Endothelial cell of umbilical vein (primary cell): ENCODE measurements around the gene PYY.

ENCODE experiments used
- EZH2 ChIP-seq: IDR thresholded peaks from 2 replicates; pipeline ENCODE4 v1.6.1; 2012; ENCODE audit warnings: borderline replicate concordance, low read depth, mild to moderate bottlenecking, moderate library complexity, low read length, inconsistent platforms; ENCODE audit not compliant: severe bottlenecking
- JUN ChIP-seq: IDR thresholded peaks from 2 replicates; pipeline ENCODE4 v1.6.1; 2011; ENCODE audit warnings: borderline replicate concordance, low read depth; ENCODE audit not compliant: insufficient read length, insufficient read depth
- POLR2A ChIP-seq: IDR thresholded peaks from 2 replicates; pipeline ENCODE4 v1.6.1; 2012; ENCODE audit warnings: low read depth, mild to moderate bottlenecking, control low read depth, low read length
- TF ChIP-seq, protein P1 (sequence below), 2 donors: IDR thresholded peaks; 1 replicate in 1 of 2; 2 replicates in 1 of 2; pipeline ENCODE4 v1.5.1; 2011; ENCODE audit warnings: low read length in 2 of 2, mild to moderate bottlenecking in 2 of 2, moderate library complexity in 2 of 2, control low read depth in 1 of 2, inconsistent platforms in 1 of 2, low read depth in 1 of 2; ENCODE audit not compliant: insufficient read depth in 1 of 2; ENCODE audit errors: extremely low read depth in 1 of 2
- TF ChIP-seq, protein P2 (sequence below): IDR thresholded peaks from 2 replicates; pipeline ENCODE4 v1.6.1; 2011; ENCODE audit not compliant: insufficient read depth, insufficient read length

DNA sequence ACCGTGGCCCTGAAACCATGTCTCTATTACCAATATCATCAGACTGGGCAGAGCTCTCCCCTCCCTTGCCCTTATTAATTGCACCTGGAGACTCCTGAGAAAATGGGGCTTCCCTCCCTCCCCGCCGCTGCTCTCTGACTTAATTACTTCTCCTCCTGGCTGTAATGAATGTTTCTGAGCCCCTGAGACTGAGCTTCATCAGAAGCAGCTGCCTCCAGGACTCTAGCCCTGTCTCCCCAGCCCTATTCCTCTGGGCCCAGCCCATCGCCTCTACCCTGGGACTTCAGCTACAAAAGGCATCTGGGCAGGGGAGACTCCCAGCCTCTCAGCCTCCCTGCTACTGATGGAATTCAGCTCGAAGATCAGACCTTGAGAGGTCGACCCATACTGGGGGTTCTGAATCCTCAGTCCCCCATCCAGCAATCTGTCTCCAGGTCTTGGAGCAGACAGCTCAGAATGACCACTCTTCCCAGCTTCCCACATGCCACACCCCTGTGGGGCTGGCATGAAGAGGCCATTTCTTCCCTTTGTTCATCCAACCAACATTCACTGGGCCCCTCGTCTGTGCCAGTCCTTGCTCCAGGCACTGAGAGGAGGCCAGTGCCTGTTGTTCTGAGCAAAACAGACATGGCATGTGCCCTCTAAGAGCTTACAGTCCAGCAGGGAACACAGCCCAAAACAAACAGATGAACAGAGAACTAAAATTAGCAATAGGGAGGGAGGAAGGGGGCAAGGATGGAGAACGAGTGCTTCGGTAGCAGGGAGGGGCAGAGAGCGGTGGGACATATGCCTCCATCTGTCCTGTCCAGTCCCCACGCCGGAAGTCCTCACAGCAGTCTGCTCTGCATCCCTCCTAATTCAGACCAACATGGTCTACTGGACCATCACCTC lies 33.6 kb upstream of the PYY start:
- TF ChIP-seq, protein P1, sequence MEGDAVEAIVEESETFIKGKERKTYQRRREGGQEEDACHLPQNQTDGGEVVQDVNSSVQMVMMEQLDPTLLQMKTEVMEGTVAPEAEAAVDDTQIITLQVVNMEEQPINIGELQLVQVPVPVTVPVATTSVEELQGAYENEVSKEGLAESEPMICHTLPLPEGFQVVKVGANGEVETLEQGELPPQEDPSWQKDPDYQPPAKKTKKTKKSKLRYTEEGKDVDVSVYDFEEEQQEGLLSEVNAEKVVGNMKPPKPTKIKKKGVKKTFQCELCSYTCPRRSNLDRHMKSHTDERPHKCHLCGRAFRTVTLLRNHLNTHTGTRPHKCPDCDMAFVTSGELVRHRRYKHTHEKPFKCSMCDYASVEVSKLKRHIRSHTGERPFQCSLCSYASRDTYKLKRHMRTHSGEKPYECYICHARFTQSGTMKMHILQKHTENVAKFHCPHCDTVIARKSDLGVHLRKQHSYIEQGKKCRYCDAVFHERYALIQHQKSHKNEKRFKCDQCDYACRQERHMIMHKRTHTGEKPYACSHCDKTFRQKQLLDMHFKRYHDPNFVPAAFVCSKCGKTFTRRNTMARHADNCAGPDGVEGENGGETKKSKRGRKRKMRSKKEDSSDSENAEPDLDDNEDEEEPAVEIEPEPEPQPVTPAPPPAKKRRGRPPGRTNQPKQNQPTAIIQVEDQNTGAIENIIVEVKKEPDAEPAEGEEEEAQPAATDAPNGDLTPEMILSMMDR (IDR thresholded peaks at IDR 0.05; ENCODE audit: extremely low read depth in 1 of 2, insufficient read depth in 1 of 2, low read depth in 1 of 2, low read length in 2 of 2): no peak
- TF ChIP-seq EZH2: no peak
- no peak for TF ChIP-seq JUN
- TF ChIP-seq, protein P2, sequence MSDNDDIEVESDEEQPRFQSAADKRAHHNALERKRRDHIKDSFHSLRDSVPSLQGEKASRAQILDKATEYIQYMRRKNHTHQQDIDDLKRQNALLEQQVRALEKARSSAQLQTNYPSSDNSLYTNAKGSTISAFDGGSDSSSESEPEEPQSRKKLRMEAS: no peak
- TF ChIP-seq POLR2A: no peak
